Activated naive CD4-positive, alpha-beta T cell treated with anti-CD3 and anti-CD28 coated beads, Interleukin-2, amount 50 U/mL, for 16 hours (primary cell): ENCODE measurements around the gene BARHL2.

Source experiments
- DNase-seq: peaks from one replicate; pipeline ENCODE4 v3.0.0-alpha.2; 2020

BARHL2 gene

DNA sequence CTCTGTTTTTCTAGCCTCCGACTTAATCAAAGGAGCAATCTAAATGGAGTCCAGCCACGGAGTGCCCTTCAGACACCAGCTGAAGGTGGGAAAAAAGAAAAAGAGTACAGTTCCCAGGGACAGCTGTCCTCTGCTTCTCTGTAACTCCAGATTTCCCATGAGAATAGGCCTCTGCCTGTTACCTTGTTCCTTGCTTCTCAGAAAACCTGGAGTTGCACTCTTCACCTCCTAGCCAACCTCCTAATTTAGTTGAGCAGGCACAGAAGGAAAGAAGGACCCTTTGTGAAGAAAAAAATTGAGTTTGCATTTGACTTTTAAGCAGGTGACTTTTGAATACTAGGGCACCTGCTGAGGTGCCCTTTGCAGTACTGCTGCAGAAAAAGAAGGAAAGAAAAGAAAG is 8.3 kb downstream of the BARHL2 start:
- DNase-seq = no peak

DNA sequence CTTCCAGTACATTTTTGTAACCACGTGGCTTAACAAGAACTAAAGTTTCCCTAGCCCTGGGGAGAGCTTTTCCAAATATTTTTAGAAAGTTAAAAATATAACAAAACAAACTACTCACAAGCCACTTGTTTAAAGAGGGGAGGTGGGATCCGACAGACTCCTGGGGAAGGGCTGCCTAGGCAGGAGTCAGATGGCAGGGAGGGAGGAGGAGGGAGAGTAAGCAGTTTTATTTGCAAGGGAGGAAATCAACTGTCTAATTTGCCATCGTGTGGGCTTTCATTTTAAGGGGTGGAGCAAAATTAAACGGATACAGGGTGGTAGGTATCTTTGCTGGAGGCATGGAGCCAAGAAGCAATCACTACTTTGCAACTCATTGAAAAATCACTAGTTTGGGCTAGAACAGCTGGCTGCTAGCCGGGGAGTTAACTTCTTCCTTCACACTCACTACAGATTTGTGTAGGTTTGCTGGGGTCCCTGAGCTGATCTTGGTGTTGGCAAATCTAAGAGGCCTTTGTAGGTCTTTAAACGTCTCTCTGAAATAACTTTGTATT is 8.8 kb downstream of the BARHL2 start:
- no peak for DNase-seq

DNA sequence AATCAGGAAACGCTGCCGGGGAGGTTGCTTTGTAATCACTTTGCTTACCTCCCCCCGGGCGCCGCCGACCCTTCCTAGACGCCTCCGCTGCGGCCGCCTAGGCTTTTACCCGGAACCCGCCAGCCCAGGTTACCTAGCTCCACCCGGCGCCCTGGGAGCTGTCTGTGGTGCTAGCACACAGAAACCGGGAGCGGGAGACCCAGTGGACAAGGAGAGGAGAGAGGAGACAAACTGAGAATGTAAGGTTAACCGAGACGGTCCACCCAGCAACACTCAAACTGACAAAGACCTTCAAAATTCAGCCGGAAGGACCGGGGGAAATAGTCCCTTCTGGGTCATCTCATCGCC is 9.8 kb downstream of the BARHL2 start:
- no peak for DNase-seq

DNA sequence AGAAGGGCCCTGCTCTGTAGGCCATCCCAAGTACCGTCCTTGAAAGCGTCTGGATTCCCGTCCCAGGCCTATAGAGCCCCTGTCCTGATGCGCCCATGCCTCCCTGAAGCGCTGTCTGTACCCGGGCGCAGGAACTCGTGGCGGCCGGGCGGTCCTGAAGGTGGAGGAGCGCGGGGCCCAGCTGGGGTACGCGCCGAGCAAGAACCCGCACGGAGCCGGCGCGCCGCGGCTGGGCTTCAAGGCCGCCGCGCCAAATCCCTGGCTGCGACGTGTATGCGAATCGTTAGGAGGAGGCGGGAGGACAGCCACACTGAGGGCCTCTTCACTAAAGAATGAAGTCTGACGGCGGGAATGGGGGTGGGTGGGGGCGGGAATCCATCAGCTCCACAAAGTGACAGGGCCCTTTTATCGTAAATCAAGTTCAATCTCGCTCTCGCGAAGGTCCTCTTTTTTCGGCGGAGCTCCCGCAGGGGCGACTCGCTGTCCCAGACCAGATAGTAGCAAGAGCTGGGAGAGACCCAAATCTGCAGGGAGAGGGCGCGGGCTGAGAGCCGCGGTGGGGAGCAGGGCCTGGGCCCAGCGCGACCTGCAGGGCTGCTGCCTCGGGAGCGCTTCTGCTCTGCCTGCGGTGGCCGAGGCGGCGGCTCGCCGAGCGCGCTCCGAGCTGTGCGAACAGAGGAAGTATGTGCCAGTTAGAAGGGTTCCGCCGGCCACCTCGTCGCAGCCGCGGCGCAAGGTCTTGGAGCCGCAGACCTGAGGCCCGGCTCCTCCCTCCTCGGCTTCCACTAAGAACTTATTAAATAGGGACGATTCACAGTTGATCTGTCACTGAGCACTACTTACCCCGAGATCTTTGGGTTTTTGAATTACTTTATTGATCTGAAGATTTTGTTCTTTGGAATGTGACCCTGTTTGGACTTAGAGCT is 10.4 kb downstream of the BARHL2 start:
- no peak for DNase-seq

DNA sequence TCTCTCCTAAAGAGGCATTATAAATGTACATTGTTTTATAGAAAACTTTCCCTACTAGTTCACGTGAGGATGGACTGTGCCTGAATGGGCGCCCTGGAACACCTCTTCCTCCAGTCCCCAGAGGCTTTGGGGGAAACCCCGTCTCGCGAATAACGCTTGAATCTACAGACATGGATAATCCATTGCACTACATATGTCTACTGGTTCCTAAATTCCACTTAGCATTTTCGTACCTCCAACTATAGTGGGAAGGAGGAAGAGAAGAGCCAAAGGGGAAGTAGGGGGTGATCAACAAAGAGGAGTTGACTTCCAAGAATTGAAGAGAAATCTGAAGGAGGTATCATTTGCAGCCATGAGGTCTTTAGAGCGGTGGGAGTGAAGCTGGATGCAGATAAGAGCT is 11.1 kb downstream of the BARHL2 start:
- DNase-seq = no peak

DNA sequence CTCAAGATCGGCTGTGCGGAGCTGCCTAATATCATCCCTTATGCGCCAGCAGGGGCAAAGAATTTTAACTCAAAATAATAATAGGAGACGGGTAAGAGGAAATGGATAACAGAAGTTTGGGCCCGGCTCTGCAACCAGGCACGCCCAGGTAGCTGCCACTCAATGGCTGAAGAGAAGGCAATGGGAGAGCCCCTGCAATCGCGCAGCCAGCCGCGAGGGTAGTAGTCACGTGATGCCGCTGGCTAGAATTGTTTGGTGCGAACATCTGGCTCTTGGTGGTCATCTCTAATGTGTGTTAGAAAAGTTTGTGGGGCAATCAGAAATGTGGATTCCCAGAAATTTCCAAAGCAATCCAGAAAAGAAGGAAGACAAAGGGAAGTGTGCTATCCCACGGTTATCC is 12.3 kb downstream of the BARHL2 start:
- DNase-seq = no peak

DNA sequence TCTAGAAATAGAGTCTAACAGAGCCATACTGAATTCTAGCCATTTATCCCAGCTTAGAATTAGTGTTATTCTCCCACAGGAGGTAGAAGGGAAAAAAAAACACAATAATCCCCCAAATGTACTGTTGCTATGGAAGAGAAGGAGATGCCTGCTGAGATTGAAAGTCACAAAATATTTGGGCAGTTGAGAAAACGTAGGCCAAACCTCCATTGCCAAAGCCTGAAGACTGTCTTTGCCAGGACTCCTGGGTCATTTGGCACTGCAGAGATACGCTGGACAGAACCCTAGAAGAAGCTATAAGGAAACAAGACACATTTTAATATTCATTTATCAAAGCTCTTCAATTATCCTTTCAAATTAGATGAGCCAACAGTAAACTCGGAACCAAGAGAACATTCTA is 22.3 kb downstream of the BARHL2 start:
- DNase-seq = no peak

DNA sequence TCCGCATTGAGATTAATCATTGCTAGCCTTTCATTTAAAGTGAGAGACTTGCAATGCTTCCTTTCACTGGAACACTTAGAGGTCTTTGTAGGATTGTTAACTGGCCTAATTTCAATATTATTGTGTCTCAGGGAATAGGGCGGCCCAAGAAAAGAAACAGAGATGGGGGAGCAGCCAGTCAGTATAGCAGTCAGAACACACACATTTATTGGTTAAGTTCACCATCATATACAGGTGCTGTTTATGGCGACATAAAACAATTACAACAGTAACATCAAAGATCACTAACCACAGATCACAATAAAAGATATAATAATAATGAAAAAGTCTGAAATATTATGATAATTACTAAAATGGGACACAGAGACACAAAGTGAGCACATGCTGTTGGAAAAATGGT is 29.4 kb downstream of the BARHL2 start:
- DNase-seq = no peak

DNA sequence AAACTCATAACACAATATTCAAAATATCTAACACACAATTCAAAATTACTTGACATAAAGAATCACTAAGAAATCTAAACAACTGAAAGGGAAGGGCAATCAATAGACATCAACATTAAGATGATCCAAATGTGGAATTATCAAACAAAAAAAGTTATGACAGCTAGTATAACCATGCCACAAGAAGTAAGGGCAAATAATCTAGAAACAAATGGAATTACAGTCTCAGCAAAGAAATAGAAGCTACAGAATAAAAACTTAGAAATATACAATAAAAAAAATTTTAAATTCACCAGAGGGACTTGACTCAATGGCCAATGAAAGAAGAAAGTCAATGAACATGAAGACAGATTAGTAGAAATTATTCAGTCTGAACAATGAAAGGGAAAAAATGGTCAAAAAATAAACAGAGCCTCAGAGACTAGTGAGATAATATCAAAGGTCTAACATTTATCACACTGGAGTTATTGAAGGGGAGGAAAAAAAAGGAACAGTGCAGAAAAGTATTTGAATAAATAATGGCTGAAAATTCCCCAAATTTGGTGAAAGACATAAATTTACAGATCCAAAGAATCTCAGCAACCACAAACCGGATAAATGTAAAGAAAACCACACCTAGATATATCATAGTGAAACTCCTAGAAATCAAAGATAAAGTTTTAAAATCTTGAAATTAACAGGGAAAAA is 41.8 kb downstream of the BARHL2 start:
- no peak for DNase-seq

DNA sequence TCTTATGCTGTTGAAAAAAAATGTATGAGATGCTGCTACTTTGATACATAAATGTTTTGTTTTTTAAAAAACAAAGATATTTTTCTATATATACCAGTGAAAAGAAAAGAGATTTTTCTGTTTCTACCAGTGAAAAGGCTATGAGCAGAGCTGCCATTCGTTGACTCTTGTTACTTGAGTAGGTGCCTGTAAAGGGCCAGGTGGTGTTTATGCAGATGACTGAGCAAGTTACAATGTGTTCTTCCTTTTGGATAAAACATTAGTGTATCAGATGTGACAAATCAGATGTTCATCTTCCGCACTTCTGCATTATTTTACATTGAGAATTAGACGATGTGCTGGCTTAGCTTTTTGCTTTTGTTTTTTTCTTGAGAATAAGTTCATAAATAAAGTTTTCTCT is 45.4 kb downstream of the BARHL2 start:
- DNase-seq = no peak

DNA sequence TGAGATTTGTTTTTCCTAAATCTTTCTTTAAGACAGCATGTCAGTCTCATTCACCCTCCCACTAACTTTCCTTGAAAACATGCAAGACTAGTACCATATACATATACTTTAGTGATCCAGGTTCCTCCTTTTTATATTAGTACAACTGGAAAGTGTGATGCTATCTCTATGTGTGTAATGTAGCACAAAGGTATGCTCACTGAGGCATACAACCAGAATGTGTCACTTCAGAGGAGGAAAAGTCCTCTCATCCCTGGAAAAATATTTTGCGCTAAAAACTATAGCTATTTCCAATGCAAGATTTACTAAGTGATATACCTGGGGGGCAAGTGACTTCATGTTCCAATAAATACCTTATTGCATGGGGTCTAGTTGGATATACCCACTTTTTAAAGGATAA is 45.9 kb downstream of the BARHL2 start:
- no peak for DNase-seq
